K562 (cell line): ENCODE data around the gene ZCCHC14. TPM values are rescaled to one million over a fixed set of nuclear protein-coding genes. Genes with fewer than 3 reads are reported as not detected.

Source experiments
- ATAC-seq: fragments of 200-7000 bp; cut with Tn5 transposase; 3 replicates; pipeline ENCODE4 v1.9.1; 2020; ENCODE audit warnings: moderate library complexity
- BruUV-seq: library from RNA; stranded (reverse); fragments of 400-500 nt; replicated peaks from 2 replicates; lab custom pipeline; 2021; lab: Mats Ljungman, UMichigan
- CTCF ChIA-PET: fragments of 300-600 bp; formaldehyde crosslinking; extraction: SDS; loops from one replicate; lab custom pipeline; 2021; ENCODE audit warnings: low intra/inter-chr PET ratio; lab: Yijun Ruan, JAX
- POLR2A ChIA-PET: fragments of 300-600, 350-650 bp; sonication (Branson Sonifier 250); formaldehyde crosslinking; extraction: SDS; loops from one replicate; lab custom pipeline; 2021; ENCODE audit warnings: antibody characterized with exemption, inconsistent platforms; lab: Yijun Ruan, JAX
- DNase-seq, 4 experiments: peaks; one replicate each; pipeline versions ENCODE4 v3.0.0 to v3.0.0-alpha.2; 2011 to 2018; ENCODE audit warnings: low spot score in 3 of 4, mixed read lengths in 3 of 4; ENCODE audit errors: extremely low read depth in 1 of 4
- FAIRE-seq: peaks from 2 replicates; lab custom pipeline; 2011; peaks lifted over from hg19 to GRCh38; lab: Jason Lieb, UNC
- H2AFZ ChIP-seq: 2 replicates; pipeline ENCODE4 v1.6.0; 2011; ENCODE audit warnings: low read depth, low read length, control low read depth, inconsistent platforms
- H3K27ac ChIP-seq: fragments of 200-600 bp; 3 replicates; pipeline ENCODE4 v1.8.0; 2011; ENCODE audit warnings: low read depth, mild to moderate bottlenecking, control low read depth, inconsistent platforms, low read length, moderate library complexity, mixed read lengths; ENCODE audit errors: extremely low read depth
- H3K27me3 ChIP-seq, 2 experiments: fragments of 300-600 bp in 1 of 2; 2 replicates in 1 of 2; 3 replicates in 1 of 2; pipeline versions ENCODE4 v1.6.0 to v1.8.0; 2011; ENCODE audit warnings: inconsistent platforms in 2 of 2, low read length in 2 of 2, mild to moderate bottlenecking in 1 of 2, mixed read lengths in 1 of 2, moderate library complexity in 1 of 2; ENCODE audit not compliant: control insufficient read depth in 2 of 2, insufficient read depth in 2 of 2
- H3K36me3 ChIP-seq: fragments of 300-600 bp; 3 replicates; pipeline ENCODE4 v1.8.0; 2011; ENCODE audit warnings: mild to moderate bottlenecking, low read length, inconsistent platforms; ENCODE audit not compliant: control insufficient read depth, insufficient read depth
- H3K4me1 ChIP-seq, 2 experiments: fragments of 200-600 bp in 1 of 2; replicated peaks in 1 of 2; 2 replicates in 1 of 2; 3 replicates in 1 of 2; pipeline versions ENCODE4 v1.5.1 to v1.8.0; 2011; ENCODE audit warnings: inconsistent platforms in 2 of 2, low read length in 2 of 2, mild to moderate bottlenecking in 1 of 2, mixed read lengths in 1 of 2, moderate library complexity in 1 of 2; ENCODE audit not compliant: control insufficient read depth in 2 of 2, insufficient read depth in 2 of 2
- H3K4me2 ChIP-seq: 2 replicates; pipeline ENCODE4 v1.6.1; 2011; ENCODE audit warnings: low read length, control low read depth, inconsistent platforms, mixed read lengths; ENCODE audit not compliant: insufficient read depth
- H3K4me3 ChIP-seq: fragments of 200-600 bp; sonication (generic), shearing (Covaris generic); 2 replicates; pipeline ENCODE4 v1.5.1; 2016; ENCODE audit warnings: control low read depth, inconsistent platforms
- H3K79me2 ChIP-seq: fragments of 200-600 bp; 3 replicates; pipeline ENCODE4 v1.8.0; 2011; ENCODE audit warnings: low read length, inconsistent platforms; ENCODE audit not compliant: control insufficient read depth, insufficient read depth
- H3K9ac ChIP-seq, 2 experiments: 2 replicates each; pipeline versions ENCODE4 v1.6.0 to v1.6.1; 2011; ENCODE audit warnings: low read depth in 2 of 2, low read length in 2 of 2, control low read depth in 1 of 2, inconsistent platforms in 1 of 2, mild to moderate bottlenecking in 1 of 2, mixed read lengths in 1 of 2; ENCODE audit not compliant: insufficient read depth in 1 of 2
- H3K9me1 ChIP-seq: one replicate; pipeline ENCODE4 v1.6.0; 2011; ENCODE audit warnings: inconsistent platforms, mild to moderate bottlenecking, low read length, moderate library complexity; ENCODE audit not compliant: control insufficient read depth, insufficient read depth
- H3K9me3 ChIP-seq: replicated peaks from 2 replicates; pipeline ENCODE4 v1.5.1; 2011; ENCODE audit warnings: low read depth, low read length, inconsistent platforms; ENCODE audit not compliant: control insufficient read depth, insufficient read depth
- H4K20me1 ChIP-seq: replicated peaks from 2 replicates; pipeline ENCODE4 v1.6.1; 2011; ENCODE audit warnings: low read length, inconsistent platforms, mixed read lengths; ENCODE audit not compliant: control insufficient read depth, insufficient read depth
- BMI1 ChIP-seq: fragments of 150-350 bp; IDR thresholded peaks from 2 replicates; pipeline ENCODE4 v1.6.1; 2014; ENCODE audit warnings: low read length
- BRF1 ChIP-seq: IDR thresholded peaks from 3 replicates; pipeline ENCODE4 v1.6.1; 2011; ENCODE audit warnings: borderline replicate concordance, mild to moderate bottlenecking; ENCODE audit not compliant: insufficient read length; ENCODE audit errors: extremely low read depth
- CREB3 ChIP-seq: fragments of 450-650 bp; conservative IDR thresholded peaks from 2 replicates; pipeline ENCODE4 v1.6.1; 2016; ENCODE audit warnings: missing genetic modification characterization, low read depth, mild to moderate bottlenecking, missing compliant biosample characterization, moderate library complexity
- ETS2 ChIP-seq: IDR thresholded peaks from 2 replicates; pipeline ENCODE4 v1.6.1; 2016; ENCODE audit warnings: borderline replicate concordance, missing genetic modification characterization, mild to moderate bottlenecking, moderate library complexity, missing compliant biosample characterization; ENCODE audit not compliant: poor library complexity, severe bottlenecking
- HMBOX1 ChIP-seq: sonication (generic); IDR thresholded peaks from 2 replicates; pipeline ENCODE4 v1.6.1; 2016
- ILF3 ChIP-seq: fragments of 450-650 bp; IDR thresholded peaks from 2 replicates; pipeline ENCODE4 v1.6.1; 2018; ENCODE audit warnings: antibody characterized with exemption, mild to moderate bottlenecking, moderate library complexity, borderline replicate concordance
- NBN ChIP-seq: fragments of 450-650 bp; IDR thresholded peaks from 2 replicates; pipeline ENCODE4 v1.6.1; 2016; ENCODE audit warnings: low read depth, mild to moderate bottlenecking
- NELFE ChIP-seq: IDR thresholded peaks from 2 replicates; pipeline ENCODE4 v1.6.1; 2011; ENCODE audit warnings: mild to moderate bottlenecking; ENCODE audit not compliant: insufficient read depth, insufficient read length
- NUFIP1 ChIP-seq: fragments of 450-650 bp; IDR thresholded peaks from 2 replicates; pipeline ENCODE4 v1.6.1; 2018; ENCODE audit not compliant: partially characterized antibody
- PPARD ChIP-seq: fragments of 250-450 bp; sonication (Bioruptor Pico); IDR thresholded peaks from 2 replicates; pipeline ENCODE4 v1.8.0; 2022; ENCODE audit warnings: inconsistent platforms, mild to moderate bottlenecking, moderate library complexity
- SMARCA5 ChIP-seq: fragments of 450-650 bp; IDR thresholded peaks from 2 replicates; pipeline ENCODE4 v1.6.1; 2016
- ZBTB8A ChIP-seq: fragments of 450-650 bp; IDR thresholded peaks from 2 replicates; pipeline ENCODE4 v1.6.1; 2018; ENCODE audit warnings: mild to moderate bottlenecking, moderate library complexity; ENCODE audit not compliant: partially characterized antibody
- ZNF274 ChIP-seq: IDR thresholded peaks from 2 replicates; pipeline ENCODE4 v1.6.1; 2011; ENCODE audit warnings: low read depth, mild to moderate bottlenecking, low read length, moderate library complexity, borderline replicate concordance
- ZNF277 ChIP-seq: fragments of 250-450 bp; sonication (Bioruptor Pico); IDR thresholded peaks from 2 replicates; pipeline ENCODE4 v1.8.0; 2022; ENCODE audit warnings: inconsistent platforms, mild to moderate bottlenecking, moderate library complexity, borderline replicate concordance
- WGBS: fragments of 100-300 bp; shearing (Covaris generic); methylation state at CpG from one replicate; pipeline ENCODE4 v1.1.6; 2016; ENCODE audit warnings: low coverage, mixed read lengths; ENCODE audit not compliant: insufficient coverage; ENCODE audit errors: missing lambda C conversion rate; 5-methylcytosine and 5-hydroxymethylcytosine counted together
- in situ Hi-C: fragments of 300-500 bp; cut with MboI; formaldehyde crosslinking; loops from 4 replicates; pipeline ENCODE4 v1.15.0; 2018; ENCODE audit warnings: inconsistent platforms, mixed read lengths
- intact Hi-C: fragments of 100-400 bp; cut with micrococcal nuclease; formaldehyde crosslinking; loops from 2 replicates; pipeline ENCODE4 v1.14.2; 2022
- polyA plus RNA-seq, 8 experiments: library from polyadenylated mRNA; depleted of rRNA in 4 of 8; stranded (reverse) in 5 of 8; unstranded in 3 of 8; fragments of >200 nt; fragmentation: Nextera tagmentation in 2 of 8; fragmentation: Illumina TruSeq in 1 of 8; extraction: Ambion mirVana in 2 of 8; extraction: Trizol in 1 of 8; gene quantifications; 2 replicates each; pipeline versions ENCODE4 v1.2.1 to v1.2.3, GENCODE V29; 2011 to 2014; ENCODE audit warnings: inconsistent platforms in 1 of 8, missing spikeins in 1 of 8
- total RNA-seq, 7 experiments: library from RNA; depleted of rRNA in 6 of 7; stranded (reverse); fragments of >200 nt in 6 of 7; fragmentation: Illumina TruSeq in 2 of 7; extraction: Trizol in 2 of 7; gene quantifications; 2 replicates each; pipeline versions ENCODE4 v1.2.1 to v1.2.3, GENCODE V29; 2011 to 2021; ENCODE audit warnings: low replicate concordance in 1 of 7

Gene ZCCHC14
- total and polyA plus RNA-seq, 9 of the 15 experiments (the other 6 are each of a cell fraction or from before 2014, with no cell fraction given): 1.5 to 12.4 (median 2.9) TPM

GRCh38 chr16:87538160-87538559, 45.3 kb upstream of the ZCCHC14 start:
- DNase-seq (no peak), ATAC-seq (no peak), FAIRE-seq (no peak)
- in situ Hi-C loops: no loop called here
- no peak overlapping the region for H3K9ac ChIP-seq
- H3K27me3 ChIP-seq: peaks cover 62 to 88% of the 10 kb centered on the region in 2 experiments
- H3K4me3 ChIP-seq: no peak overlapping the region
- ChIA-PET POLR2A (interaction anchor here (1.3 kb wide), 1 partner anchor 8 kb away, joined by 3 read pairs; no protein-coding TSS in a partner anchor), CTCF (no interaction called here)
- no peaks in the 10 kb centered on the region for H3K9me1 ChIP-seq
- TF ChIP-seq ETS2 (tag): no peak
- TF ChIP-seq NBN: no peak
- TF ChIP-seq HMBOX1: no peak
- TF ChIP-seq ZNF277: no peak
- TF ChIP-seq SMARCA5: no peak
- TF ChIP-seq ZBTB8A: no peak
- no peak for TF ChIP-seq BMI1
- TF ChIP-seq PPARD (CRISPR knock-in tag): no peak
- TF ChIP-seq BRF1: no peak
- TF ChIP-seq CREB3 (tag): no peak
- TF ChIP-seq ZNF274: no peak
- TF ChIP-seq NUFIP1: no peak
- TF ChIP-seq NELFE: no peak
- TF ChIP-seq ILF3: no peak
- WGBS: 0% methylated on average over 4 of the region's 4 CpGs
- H3K9me3 ChIP-seq: 0 out of 2 replicates have a peak, but pooled peaks cover 1% of the 10 kb centered on the region
- H3K4me2 ChIP-seq: no peak overlapping the region
- intact Hi-C loops: no loop called here
- no peak overlapping the region for H3K27ac ChIP-seq
- H2AFZ ChIP-seq: no peak overlapping the region
- no peaks in the 10 kb centered on the region for H3K79me2 ChIP-seq
- H3K36me3 ChIP-seq: no peaks in the 10 kb centered on the region
- H4K20me1 ChIP-seq: peaks cover 7% of the 10 kb centered on the region; the same call in 1 of the 2 replicates
- H3K4me1 ChIP-seq: peaks cover 0 to 7% of the 10 kb centered on the region in 2 experiments; a peak in 1 of 5 replicates
- no TSS peak for BruUV-seq
